A549 (cell line): Measurements from ENCODE around the gene MLKL.

ENCODE experiments used
- EP300 ChIP-seq, 2 experiments: fragments of >200 bp; sonication (Bioruptor Twin); formaldehyde crosslinking; IDR thresholded peaks; 2 replicates in 1 of 2; 3 replicates in 1 of 2; pipeline ENCODE4 v1.6.1; 2016 to 2017
- ESRRA ChIP-seq: fragments of 150-350 bp; IDR thresholded peaks from 2 replicates; pipeline ENCODE4 v1.6.1; 2014; ENCODE audit warnings: mild to moderate bottlenecking, low read length, borderline replicate concordance
- FOXS1 ChIP-seq: fragments of 250-450 bp; sonication (Bioruptor Pico); IDR thresholded peaks from 2 replicates; pipeline ENCODE4 v1.5.0; 2020; ENCODE audit warnings: mild to moderate bottlenecking, moderate library complexity
- HOXA7 ChIP-seq: fragments of 250-450 bp; sonication (Bioruptor Pico); IDR thresholded peaks from 2 replicates; pipeline ENCODE4 v1.5.0; 2020; ENCODE audit warnings: mild to moderate bottlenecking, moderate library complexity
- REST ChIP-seq: fragments of 200-600 bp; sonication (generic); IDR thresholded peaks from 2 replicates; pipeline ENCODE4 v1.6.1; 2016; ENCODE audit warnings: antibody characterized with exemption, mild to moderate bottlenecking, moderate library complexity
- RNF2 ChIP-seq: fragments of 200-600 bp; sonication (generic); IDR thresholded peaks from 2 replicates; pipeline ENCODE4 v1.6.1; 2016; ENCODE audit warnings: low read depth, mild to moderate bottlenecking, antibody characterized with exemption, moderate library complexity, borderline replicate concordance
- TF ChIP-seq, protein P1 (sequence below): fragments of >200 bp; sonication (Bioruptor Twin); formaldehyde crosslinking; IDR thresholded peaks from 3 replicates; pipeline ENCODE4 v1.5.1; 2016

DNA sequence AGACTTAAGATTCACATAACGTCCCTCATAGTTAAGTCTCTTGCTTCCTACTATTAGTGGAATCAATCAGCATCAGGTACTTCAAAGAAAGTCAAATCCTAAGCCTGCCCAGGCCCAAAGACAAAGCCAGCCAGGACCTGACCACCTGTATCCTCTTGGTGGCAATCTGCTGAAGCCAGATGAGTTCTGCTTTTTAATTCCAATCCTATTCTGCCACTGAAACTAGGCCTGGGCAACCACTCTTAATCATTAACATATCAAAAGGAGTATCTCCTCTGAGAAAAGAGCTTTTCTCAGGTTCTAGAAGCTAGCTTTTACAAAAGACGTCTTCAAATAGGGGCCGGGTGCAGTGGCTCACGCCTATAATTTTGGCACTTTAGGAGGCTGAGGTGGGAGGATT lies 78.7 kb downstream of the MLKL start:
- TF ChIP-seq, protein P1, sequence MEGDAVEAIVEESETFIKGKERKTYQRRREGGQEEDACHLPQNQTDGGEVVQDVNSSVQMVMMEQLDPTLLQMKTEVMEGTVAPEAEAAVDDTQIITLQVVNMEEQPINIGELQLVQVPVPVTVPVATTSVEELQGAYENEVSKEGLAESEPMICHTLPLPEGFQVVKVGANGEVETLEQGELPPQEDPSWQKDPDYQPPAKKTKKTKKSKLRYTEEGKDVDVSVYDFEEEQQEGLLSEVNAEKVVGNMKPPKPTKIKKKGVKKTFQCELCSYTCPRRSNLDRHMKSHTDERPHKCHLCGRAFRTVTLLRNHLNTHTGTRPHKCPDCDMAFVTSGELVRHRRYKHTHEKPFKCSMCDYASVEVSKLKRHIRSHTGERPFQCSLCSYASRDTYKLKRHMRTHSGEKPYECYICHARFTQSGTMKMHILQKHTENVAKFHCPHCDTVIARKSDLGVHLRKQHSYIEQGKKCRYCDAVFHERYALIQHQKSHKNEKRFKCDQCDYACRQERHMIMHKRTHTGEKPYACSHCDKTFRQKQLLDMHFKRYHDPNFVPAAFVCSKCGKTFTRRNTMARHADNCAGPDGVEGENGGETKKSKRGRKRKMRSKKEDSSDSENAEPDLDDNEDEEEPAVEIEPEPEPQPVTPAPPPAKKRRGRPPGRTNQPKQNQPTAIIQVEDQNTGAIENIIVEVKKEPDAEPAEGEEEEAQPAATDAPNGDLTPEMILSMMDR: no peak
- TF ChIP-seq RNF2 (no peak), EP300 (IDR thresholded peaks at IDR 0.05) (no peak), FOXS1 (no peak), REST (no peak), HOXA7 (CRISPR knock-in tag) (no peak), ESRRA (no peak)
